Measurements from ENCODE around the gene PNMA5. TPM values are rescaled to one million over a fixed set of nuclear protein-coding genes. Genes with fewer than 3 reads are reported as not detected.

The PNMA5 gene
- total RNA-seq, 2 donors from 2014 or later, result not detected

DNA sequence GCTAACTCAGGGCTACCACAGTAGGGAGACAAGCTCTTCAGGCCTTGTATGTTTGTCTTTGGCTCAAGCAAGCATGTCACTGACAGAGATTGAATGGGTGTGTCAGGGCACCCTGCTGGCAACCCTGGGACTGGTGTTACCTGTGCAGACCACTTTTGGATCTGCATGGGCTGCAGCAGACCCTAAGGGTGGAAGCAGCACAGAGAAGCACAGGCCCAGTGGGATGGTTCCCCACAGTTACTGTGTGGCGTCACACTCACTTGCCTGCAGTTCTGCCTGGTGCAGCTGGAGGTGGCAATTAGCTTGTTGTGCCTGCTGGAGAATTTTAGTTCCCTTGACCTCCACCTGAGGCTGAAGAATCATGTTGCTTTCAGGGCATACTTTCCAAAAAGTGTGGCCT lies 50.1 kb downstream of the PNMA5 start:
- no CpG with 5 or more reads among the region's 1 CpG for WGBS, 2 donors
- no peak for ATAC-seq
- H3K9me3 ChIP-seq, result no peaks in the 10 kb centered on the region
- TF ChIP-seq POLR2A (IDR thresholded peaks at IDR 0.05), result no peak
- TF ChIP-seq, protein P1, sequence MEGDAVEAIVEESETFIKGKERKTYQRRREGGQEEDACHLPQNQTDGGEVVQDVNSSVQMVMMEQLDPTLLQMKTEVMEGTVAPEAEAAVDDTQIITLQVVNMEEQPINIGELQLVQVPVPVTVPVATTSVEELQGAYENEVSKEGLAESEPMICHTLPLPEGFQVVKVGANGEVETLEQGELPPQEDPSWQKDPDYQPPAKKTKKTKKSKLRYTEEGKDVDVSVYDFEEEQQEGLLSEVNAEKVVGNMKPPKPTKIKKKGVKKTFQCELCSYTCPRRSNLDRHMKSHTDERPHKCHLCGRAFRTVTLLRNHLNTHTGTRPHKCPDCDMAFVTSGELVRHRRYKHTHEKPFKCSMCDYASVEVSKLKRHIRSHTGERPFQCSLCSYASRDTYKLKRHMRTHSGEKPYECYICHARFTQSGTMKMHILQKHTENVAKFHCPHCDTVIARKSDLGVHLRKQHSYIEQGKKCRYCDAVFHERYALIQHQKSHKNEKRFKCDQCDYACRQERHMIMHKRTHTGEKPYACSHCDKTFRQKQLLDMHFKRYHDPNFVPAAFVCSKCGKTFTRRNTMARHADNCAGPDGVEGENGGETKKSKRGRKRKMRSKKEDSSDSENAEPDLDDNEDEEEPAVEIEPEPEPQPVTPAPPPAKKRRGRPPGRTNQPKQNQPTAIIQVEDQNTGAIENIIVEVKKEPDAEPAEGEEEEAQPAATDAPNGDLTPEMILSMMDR (IDR thresholded peaks at IDR 0.05), result no peak
- peaks cover 9% of the 10 kb centered on the region for H3K4me1 ChIP-seq
- H3K27ac ChIP-seq, result no peak overlapping the region
- H3K4me3 ChIP-seq, result no peak overlapping the region
- DNase-seq, result no peak
- no peaks in the 10 kb centered on the region for H3K36me3 ChIP-seq (replicated peaks in 1 of 2; ENCODE audit: insufficient read depth in 1 of 2, low read depth in 2 of 2)
- no peaks in the 10 kb centered on the region for H3K27me3 ChIP-seq
- intact Hi-C loops (cut with DNase I), result no loop called here

- WGBS, 2 donors, result 25 to 26% methylated on average over 7 to 9 of the region's 11 CpGs
- Histone ChIP-seq H3K4me3 (peak overlapping the region; percentile 8 to 56), H3K4me1 (peaks cover 9% of the 10 kb centered on the region), H3K9me3 (no peaks in the 10 kb centered on the region), H3K27ac (peak overlapping the region in 3 of 4 donors; percentile 73 to 78 (median 74)), H3K36me3 (replicated peaks in 1 of 2; ENCODE audit: insufficient read depth in 1 of 2, low read depth in 2 of 2) (no peaks in the 10 kb centered on the region), H3K27me3 (no peaks in the 10 kb centered on the region)
- intact Hi-C loops (cut with DNase I), result no loop called here
- no peak for DNase-seq
- TF ChIP-seq, protein P1 (IDR thresholded peaks at IDR 0.05), result no peak
- TF ChIP-seq POLR2A (IDR thresholded peaks at IDR 0.05), result no peak
- ATAC-seq, result peak; percentile 7
Measured at GRCh38 chrX:152942077-152942442, 51.9 kb downstream of the PNMA5 start.

DNA sequence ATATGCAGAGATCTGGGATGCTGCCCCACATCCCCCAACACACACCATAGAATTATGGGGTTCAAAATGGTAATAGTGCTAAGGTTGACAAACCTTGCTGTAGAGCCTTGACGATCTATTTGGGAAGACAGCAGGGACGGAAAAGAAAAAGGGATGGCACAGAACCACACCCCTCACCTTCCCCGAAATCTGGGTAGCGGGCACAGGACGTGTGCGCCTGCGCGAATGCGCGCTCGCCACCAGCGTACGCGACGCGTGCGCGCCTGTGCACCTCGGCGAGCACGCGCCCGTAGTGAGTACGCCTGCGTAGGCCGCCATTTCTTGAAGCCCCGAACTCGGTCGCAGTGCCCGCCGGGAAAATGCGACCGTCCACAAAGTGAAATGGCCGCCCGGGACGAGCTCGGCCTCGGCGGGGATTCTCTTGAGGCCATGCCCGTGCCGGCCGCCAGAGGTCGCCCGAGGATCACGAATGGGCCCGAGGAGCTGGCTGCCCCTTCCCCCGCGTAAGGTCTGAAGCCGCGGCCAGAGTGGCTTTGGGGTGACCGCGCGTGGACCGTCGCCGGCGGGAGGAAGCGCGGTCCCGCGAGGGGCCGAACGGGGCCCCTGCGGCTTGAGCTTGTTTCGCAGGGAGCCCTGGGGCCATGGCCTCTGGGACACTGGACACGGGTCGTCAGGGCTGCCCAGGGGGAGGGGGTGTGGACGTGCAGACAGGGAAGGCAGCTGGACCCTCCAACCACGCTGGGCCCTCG lies 52.4 kb downstream of the PNMA5 start:
- Histone ChIP-seq H3K27me3 (no peaks in the 10 kb centered on the region), H3K36me3 (replicated peaks in 1 of 2; ENCODE audit: insufficient read depth in 1 of 2, low read depth in 2 of 2) (no peaks in the 10 kb centered on the region), H3K4me3 (peak overlapping the region; percentile 8 to 56), H3K27ac (peak overlapping the region in 3 of 4 donors; percentile 73 to 78 (median 74)), H3K9me3 (no peaks in the 10 kb centered on the region), H3K4me1 (peaks cover 9% of the 10 kb centered on the region)
- DNase-seq (peak; percentile 91 to 93 (median 92)), ATAC-seq (peak; percentile 100)
- intact Hi-C loops (cut with DNase I), result no loop called here
- 0% methylated on average over 39 of the region's 70 CpGs; no CpG with 5 or more reads in 1 of the 2 donors for whole genome bisulfite sequencing, 2 donors
- TF ChIP-seq POLR2A (IDR thresholded peaks at IDR 0.05), result peak; percentile 10 to 53 (median 30)
- TF ChIP-seq, protein P1 (IDR thresholded peaks at IDR 0.05), result peak; percentile 71 to 97 (median 91)

Other genes with a start within 250 kb of the PNMA5 start
- not detected for gene MAGEA2, start 240.3 kb downstream of the PNMA5 start, total RNA-seq
- not detected for gene CSAG3, start 234.9 kb downstream of the PNMA5 start, total RNA-seq
- not detected for gene MAGEA6, start 224.4 kb downstream of the PNMA5 start, total RNA-seq
- 10 to 100 TPM; 15.0 to 17.8 TPM for gene CETN2, start 163.4 kb downstream of the PNMA5 start, total RNA-seq
- 10 to 100 TPM in 1 of 2 donors, 1 to 10 TPM in 1; 3.4 to 20.1 TPM for gene NSDHL, start 163.1 kb downstream of the PNMA5 start, total RNA-seq
- 1 to 10 TPM; 2.0 to 6.5 TPM for gene ZNF185, start 96.0 kb downstream of the PNMA5 start, total RNA-seq
- under 1 TPM; 0.26 to 0.33 TPM for gene PNMA3, start 62.4 kb upstream of the PNMA5 start, total RNA-seq
- 1 to 10 TPM; 1.3 to 2.1 TPM for gene PNMA6A, start 78.3 kb upstream of the PNMA5 start, total RNA-seq
- not detected for gene MAGEA1, start 185.2 kb upstream of the PNMA5 start, total RNA-seq

Measured in body of pancreas (tissue), 4 donors.